ENCODE results near the gene THAP3.

GRCh38 chr1:6632588-6633514, 8.2 kb downstream of the THAP3 start:
- TF ChIP-seq FOXA1 (IDR thresholded peaks at IDR 0.05; ENCODE audit: borderline replicate concordance) (no peak), TFE3 (CRISPR knock-in tag; IDR thresholded peaks at IDR 0.05) (no peak), GABPA (tag; conservative IDR thresholded peaks at IDR 0.05; ENCODE audit: low read depth) (no peak), ZBTB26 (CRISPR knock-in tag; IDR thresholded peaks at IDR 0.05) (no peak), TAF1 (IDR thresholded peaks at IDR 0.05; ENCODE audit: control insufficient read depth, extremely low read depth, insufficient read depth, low read length, severe bottlenecking) (no peak), NBN (IDR thresholded peaks at IDR 0.05; ENCODE audit: low read depth) (no peak)

All from K562 (cell line).